ENCODE results near the gene C19orf81.

C19orf81 gene

DNA sequence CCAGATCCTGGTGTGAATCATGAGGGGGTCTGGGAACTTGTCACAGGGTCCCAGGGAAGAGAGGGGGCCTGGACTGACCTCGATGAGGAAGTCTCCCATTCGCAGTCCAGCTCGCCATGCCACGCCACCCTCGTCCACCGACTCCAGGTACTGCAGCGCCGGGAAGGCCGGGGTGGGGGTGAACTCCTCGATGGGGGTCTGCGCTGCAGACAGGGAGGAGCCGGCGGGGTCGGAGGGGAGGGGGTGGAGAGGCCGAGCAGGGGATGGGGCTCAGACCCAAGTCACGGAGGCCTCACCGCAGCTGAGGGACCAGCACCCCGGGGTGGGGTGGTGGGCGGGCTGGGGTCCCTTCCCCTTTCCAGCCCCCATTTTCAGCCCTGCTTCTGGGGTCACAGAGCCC is 39.5 kb downstream of the C19orf81 start:
- no peak for DNase-seq

DNA sequence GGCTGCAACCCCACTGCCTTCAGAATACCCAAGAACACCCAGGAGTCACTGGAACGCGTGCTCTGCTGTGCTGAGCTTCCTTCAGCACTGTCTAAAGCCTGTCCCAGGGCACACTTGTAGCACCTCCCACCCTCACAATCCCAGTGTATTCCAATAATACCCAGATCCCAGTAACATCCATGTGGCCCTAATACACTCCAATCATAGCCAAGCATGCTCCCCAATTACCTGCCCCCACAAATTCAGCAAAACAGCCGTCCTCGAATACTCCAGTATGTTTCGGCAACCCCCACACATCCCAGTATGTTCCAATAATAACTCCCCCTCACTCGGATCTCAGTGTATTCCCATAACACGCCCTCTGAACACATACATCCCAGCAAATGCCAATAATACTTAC is 41.2 kb downstream of the C19orf81 start:
- DNase-seq: no peak

DNA sequence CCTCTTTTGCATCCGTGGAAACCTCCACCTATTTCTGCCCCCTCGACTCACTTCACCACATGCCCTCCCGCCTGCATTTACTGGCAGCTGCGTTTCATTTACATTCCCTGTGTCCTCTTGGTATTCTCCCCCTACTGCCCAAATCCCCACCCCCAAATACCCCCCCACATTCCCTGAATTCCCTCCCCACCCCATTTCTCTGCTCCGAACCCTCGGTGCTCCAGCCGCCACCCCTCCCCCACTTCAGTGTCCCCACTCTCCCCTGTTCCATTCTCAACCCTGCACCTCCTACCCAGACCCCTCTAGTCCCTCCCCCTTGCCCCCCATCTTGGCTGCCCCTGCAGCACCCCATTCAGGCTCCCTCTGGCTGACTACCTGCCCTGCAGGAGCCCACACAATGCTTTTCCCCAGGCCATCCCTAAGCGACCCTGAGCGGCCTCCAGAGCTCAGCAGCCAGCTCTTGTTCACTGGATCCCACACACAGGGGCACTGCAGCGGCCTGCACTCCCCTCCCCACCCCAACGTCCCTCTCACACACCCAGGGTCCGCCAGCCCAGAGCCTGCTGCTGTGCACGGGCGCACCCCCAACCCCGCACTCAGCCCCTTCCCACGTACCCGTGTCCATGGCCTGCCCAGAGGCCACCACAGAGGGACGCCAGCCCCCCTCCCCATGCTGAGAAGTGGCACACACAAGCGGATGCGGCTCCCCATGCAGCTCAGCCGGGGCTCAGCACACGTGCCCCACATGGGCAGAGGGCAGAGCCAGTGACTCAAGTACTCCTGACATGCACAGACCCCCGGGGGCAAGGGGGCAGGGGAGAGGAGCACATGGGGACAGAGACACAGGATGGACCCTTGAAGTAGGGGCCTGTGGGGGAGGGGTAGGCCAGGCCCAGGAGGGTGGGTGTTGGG is 44.1 kb downstream of the C19orf81 start:
- no peak for DNase-seq

DNA sequence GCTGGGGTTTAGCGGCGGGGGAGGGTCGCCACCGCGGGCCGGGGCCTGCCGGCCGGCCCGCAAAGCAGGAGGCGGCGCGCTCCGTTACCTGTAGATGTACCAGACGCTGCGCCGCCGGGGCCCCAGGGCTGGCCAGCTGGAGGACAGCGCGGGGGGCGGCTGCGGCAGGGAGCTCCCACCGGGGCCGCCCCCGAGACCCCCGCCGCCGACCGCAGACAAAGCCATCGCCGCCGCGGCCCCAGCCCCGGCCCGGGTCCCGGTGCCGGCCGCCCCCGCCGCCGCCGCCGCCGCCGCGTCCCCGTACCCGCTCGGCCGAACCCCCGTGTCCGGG is 45.5 kb downstream of the C19orf81 start:
- DNase-seq: no peak

DNA sequence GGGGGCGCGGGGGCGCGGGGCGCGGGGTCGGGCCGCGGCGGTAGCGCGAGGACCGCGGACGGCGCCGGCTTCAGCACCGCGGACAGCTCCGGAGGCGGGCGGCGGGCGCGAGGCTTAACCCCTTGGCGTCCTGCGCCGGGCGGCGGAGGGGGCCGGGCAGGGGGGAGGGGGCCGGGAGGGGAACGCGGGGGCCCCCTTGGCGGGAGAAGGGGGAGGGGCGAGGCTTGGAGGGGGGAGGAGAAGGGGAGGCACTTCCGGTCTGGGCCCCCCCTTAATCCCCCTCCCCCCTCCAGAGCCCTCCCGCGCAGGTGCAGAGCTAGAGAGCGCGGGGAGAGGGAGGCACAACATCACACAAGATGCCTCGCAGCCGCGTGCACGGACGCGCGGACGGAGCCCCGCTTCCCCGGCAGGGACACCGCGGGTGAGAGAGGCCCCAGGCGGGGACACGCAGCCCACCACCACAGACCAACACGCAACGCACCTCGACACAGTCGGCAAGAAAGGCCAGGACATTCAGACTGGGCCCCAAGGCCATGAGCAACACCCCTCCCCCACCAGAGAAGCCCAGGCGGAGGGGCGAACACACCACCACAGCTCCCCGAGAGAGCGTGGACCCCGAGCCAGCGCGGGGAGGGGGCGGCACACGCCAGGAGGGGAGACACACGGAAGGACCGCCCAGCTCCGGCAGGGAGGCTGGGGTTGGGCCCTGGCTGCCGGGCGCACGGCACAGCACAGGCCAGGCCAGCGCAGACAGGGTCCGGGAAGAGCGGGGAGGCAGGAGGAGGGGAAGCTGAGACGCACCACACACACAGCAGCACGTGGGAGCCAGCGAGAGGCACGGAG is 46.2 kb downstream of the C19orf81 start:
- DNase-seq: no peak

DNA sequence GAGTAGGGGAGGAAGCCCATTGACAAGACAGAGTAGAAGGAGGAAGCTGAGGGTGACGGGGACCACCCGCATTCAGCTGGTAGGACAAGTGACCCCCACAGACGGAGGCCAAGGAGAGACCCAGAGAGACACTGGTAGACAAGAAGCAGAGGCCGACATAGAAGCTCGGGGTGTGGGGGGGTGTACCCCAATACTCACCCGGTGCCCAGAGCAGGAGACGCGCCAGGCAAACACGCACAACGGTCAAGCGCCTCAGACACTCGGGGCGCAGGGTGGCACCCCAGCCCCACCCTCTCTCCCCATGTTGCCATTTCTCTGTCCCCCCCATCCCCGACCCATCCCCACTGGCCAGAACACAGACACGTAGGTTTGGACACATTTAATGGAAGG is 46.8 kb downstream of the C19orf81 start:
- DNase-seq: no peak

DNA sequence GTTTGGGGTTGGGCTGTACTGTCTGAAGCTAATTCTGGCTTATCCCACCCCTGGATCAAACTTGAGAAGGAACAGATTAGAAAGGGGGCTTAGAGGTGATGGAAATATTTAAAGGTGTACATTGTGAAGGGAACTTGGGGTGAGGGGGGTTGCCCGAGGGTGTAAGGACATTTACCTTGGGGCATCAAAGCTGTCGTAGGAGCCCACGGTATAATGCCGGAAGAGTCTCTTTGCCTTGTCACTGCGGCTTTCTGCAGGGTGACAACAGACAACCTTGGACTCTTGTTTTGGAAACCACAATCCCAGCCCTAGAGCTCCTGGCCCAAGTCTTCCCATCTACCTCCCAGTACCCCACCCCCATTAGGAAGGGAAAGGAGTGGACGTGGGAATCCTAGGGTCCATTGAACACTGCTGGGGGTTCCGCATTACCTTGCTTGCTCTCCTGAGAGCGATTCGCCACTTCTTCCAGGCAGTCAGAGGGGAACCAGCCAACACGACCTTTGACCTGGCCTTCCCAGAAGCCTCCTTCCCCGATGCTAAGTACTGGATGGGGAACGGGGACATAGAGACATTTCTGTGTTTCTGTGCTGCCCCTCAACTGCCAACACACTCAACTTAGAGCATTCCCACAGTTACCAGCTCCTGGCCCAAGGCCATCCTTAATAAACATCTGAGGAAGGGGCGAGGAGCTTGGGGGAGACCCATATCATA is 48.3 kb downstream of the C19orf81 start:
- no peak for DNase-seq

DNA sequence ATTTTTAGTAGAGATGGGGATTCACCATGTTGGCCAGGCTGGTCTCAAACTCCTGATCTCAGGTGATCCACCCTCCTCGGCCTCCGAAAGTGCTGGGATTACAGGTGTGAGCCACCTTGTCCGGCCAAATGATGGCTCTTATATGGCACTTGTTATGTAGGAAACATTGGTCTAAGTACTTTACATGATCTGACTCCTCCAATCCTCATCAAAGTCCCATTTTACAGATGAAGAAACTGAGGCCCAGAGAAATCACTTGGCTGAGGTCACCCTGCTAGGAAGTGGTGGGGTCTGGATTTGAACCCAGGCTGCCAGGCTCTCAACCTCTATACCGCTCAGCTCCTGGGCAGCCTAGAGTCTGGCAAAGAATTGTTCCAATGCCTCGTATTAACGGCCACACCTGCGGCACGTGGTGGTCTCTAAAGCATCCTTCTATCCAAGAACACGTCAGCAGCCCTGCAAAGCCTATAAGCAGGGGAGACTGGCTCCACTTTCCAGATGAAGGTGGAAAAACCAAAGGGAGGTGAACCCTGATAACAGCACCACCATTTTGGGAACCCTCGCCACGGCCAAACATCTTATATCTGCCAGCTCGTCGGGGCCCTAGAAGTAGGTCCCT is 52.2 kb downstream of the C19orf81 start:
- DNase-seq: no peak

DNA sequence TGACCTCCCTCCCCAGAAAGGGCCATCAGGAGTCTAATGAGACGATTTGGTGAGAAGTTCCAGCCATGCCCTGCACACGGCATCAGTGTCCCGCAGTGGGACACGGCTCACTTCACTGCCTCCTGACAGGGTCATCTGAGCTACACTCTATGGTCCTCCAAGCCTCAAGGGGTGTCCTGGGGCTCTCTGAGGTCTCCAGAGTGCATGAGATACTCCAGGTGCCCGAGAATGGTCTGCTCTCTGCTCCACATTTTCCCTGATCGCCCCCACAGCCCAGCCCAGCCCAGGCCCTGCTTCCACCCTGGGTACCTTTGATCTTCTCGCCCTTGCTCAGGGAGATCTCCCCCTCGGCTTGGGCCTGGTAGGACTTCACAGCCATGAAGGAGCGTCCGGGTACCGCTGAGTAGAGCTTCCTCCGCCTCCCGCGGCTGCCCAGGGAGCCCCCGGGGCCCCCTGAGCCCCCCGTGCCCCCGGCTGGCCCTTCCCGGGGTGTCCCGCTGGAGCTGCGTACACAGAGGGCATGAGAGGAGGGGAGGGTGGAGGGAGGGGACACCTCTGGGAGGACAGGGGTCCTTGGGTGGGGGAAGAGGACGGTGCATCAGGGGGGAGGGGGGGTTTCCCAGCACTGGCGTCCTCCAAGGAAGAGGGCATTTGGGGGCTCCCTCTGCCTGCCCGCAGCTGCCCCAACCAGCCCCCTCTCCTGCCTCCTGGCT is 53.1 kb downstream of the C19orf81 start:
- no peak for DNase-seq

DNA sequence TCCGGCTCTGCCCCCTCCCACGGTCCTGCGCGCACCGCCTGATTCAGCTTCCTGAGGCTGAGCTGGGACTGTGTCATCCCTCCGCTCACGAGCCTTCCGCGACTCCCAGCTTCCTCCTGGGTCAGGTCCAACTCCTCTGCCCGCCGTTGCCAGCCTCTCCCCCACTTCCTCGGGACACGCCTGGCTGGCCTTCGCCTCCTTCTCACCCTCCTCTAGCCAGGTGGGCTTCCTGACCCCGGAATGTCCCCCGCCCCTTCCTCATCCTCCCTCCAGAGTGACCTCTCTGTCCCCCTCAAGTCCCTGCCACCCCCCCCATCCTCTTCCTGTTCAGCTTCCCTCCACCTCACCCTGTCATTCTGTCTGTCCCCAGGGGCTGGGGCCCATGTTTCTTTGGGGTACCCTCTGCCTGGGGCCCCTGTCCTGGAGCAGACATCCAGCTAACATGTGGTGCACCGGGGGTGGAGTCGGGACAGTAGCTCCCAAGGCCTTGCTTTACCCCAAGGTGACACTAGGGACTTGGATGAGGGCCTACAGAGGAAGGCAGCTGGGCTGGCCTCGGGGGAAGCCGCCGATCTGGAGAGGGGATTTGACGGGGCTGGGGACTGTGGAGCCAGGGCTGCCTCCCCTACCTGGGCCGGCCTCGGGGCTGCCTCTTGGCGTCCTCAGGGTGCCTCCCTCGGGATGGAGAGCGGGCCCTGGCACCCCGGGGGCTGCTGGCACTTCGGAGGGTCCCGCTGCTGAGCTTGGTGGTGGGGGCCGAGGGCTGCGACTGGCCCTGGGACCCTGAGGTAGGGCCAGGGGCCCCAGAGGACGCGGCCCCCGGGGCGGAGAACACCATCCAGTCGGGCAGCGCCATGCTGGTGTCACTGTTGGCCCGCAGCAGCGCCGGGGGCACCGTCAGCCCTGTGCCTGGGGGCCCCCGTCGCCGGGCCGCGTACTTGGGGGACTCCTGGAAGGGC is 53.9 kb downstream of the C19orf81 start:
- no peak for DNase-seq

DNA sequence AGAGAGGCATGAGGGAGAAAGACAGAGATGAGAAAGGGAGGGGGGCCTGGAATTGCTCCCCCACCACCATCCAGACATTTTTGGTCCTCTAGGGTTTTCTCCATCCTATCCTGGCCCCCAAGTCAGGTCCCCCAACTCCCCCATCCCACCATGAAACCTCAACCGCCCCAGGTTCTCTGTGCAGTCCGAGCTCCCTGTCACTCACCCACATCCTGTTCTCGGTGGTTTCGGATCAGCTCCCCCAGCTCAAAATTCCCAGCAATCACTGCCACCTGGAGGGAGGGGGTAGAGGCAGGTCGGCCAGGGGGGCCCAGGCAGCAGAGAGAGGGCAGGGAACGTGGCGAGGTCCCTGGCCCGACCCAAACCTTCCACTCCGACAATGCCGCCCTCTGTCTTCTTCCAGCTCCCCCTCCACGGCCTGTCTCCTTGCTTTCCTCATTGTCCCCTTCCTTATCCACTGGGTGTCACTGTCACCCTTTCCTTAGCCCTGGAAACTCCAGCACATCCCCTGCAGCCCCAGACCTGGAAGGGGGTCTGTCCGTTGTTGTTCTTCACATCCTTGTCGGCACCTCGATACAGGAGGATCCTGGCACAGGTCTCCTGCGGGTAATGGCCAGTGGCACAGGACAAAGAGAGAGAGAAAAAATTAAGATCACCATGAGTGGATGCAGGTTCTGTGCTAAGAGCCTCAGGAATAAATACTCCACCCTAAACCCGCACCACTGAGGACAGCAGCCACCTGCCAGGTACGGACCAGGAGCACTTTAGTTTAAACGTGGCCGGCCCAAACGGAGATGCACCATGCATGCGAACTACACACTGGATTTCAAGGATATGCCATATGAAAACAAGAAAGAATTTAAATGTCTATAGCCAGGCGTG is 54.9 kb downstream of the C19orf81 start:
- DNase-seq: no peak

DNA sequence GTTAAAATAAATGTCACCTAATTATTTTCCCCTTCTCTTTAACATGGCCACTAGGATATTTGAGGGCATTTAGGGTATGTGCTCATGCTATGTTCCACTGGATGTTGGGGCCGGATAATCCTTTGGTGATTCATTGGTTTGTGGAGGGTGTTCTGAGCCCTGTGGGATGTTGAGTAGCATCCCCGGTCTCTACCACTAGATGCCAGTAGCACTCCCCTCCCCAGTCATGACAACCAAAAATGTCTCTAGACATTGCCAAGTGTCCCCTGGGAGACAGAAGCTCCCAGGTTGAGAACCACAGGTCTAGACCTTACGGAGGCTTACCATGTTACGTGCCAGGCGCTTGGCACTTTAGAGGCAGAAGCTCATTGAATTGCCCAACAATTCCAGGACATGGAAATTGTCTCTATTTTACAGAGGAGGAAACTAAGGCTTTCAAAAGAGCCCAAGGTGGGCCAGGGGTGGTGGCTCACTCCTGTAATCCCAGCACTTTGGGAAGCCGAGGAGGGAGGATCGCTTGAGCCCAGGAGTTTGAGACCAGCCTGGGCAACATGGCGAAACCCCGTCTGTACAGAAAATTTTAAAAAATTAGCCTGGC is 56.3 kb downstream of the C19orf81 start:
- no peak for DNase-seq

DNA sequence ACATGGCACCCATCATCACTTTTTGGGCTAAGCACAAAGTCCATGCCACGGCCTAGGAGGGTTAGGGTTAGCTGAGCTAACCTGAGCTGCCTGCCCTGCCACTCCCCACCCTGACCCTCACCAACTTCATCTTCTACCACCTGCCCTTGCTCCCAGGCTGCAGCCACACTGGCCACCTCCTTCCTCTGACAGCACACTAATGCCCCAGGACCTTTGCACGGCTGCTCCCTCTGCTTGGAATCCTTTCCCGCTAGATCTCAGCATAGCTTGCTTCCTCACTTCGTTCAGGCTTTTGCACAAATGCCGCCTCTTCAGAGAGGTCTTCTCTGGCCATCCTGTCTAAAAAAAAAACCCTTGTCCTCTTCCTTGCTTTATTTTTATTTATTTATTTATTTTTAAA is 57.1 kb downstream of the C19orf81 start:
- DNase-seq: no peak

DNA sequence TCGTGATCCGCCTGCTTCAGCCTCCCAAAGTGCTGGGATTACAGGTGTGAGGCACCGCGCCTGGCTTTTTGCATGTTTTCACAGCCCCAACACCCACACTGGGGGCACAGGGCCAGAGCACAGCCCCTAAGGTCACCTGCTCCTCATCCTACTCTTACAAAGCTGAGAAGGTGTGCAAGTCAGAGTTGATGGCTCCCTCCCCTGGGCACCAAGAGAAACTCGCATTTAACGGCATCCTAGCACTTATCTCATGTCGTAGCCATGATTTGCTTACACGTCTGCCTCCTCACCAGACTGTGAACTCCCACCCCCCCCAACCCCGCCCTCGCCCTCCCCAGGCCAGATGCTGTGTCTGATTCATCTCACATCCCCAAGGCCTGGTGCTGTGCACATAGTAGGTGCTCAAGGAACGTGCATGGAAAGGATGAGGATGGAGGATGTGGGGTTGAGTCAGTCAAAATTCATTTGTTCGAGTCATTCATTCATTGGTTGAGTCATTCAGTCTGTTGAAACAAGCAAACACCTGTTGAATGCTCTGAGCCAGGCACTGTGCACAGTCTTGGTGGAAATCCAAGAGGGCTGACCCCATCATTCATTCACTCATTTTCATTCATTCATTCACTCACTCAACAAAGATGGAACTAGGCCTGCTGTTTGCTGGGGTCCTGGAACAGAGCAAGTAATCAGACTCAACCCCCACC is 59.1 kb downstream of the C19orf81 start:
- no peak for DNase-seq
